ENCODE measurements around the gene RYR3.

DNA sequence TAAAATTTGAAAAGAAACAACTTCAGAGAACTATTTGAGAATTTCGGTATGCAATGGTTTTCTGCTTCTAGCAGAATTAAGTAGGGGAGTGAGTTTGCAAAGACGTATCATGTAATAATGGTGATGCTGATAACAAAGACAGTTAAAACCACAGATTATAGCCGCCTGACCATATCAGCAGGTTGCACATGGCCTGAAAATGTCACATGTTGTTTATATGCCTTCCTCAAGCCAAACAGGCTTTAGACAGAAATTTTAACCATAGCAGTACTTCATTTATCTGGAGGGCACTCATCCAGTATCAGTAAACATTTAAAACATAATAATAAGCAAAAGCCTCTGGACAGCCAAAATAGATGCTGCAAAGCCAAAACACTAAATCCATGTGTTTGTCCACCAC, 131.7 kb downstream of the RYR3 start:
- TF ChIP-seq CTCF (conservative IDR thresholded peaks at IDR 0.05 in 1 of 2, IDR thresholded peaks at IDR 0.05 in 1 of 2; ENCODE audit: extremely low read depth in 1 of 2, insufficient read depth in 1 of 2, low read depth in 1 of 2, low read length in 2 of 2), result no peak
- TF ChIP-seq EZH2 (IDR thresholded peaks at IDR 0.05; ENCODE audit: borderline replicate concordance, low read length), result no peak
